Thoracic aorta (tissue), 2 donors: ENCODE data around the gene PTPRN2. TPM values are rescaled to one million over a fixed set of nuclear protein-coding genes. Genes with fewer than 3 reads are reported as not detected.

Experiments used
- ATAC-seq: fragments of 150-250 bp; one replicate; pipeline ENCODE4 v1.8.0; 2017; ENCODE audit warnings: low read depth; ENCODE audit not compliant: insufficient number of reproducible peaks, low FRiP score
- DNase-seq: peaks from one replicate; pipeline ENCODE4 v3.0.0-alpha.2; 2020; ENCODE audit warnings: low spot score
- H3K27ac ChIP-seq, 2 donors: fragments of 200-600 bp; sonication (generic); 1 replicate in 1 of 2; 2 replicates in 1 of 2; pipeline ENCODE4 v1.5.1; 2016; ENCODE audit warnings: mild to moderate bottlenecking in 2 of 2, moderate library complexity in 2 of 2
- H3K27me3 ChIP-seq: fragments of 200-600 bp; sonication (generic); replicated peaks from 2 replicates; pipeline ENCODE4 v1.6.0; 2016; ENCODE audit warnings: mild to moderate bottlenecking; ENCODE audit not compliant: insufficient read depth
- H3K36me3 ChIP-seq: fragments of 200-600 bp; sonication (generic); one replicate; pipeline ENCODE4 v1.5.1; 2016
- H3K4me1 ChIP-seq, 2 donors: fragments of 200-600 bp; sonication (generic); 1 replicate in 1 of 2; 2 replicates in 1 of 2; pipeline versions ENCODE4 v1.5.1 to v1.6.0; 2016; ENCODE audit warnings: low read depth in 2 of 2, mild to moderate bottlenecking in 1 of 2; ENCODE audit not compliant: control insufficient read depth in 1 of 2
- H3K4me3 ChIP-seq: fragments of 200-600 bp; sonication (generic); 2 replicates; pipeline ENCODE4 v1.5.1; 2016; ENCODE audit warnings: mild to moderate bottlenecking
- H3K9me3 ChIP-seq: fragments of 200-600 bp; sonication (generic); 2 replicates; pipeline ENCODE4 v1.5.1; 2016
- CTCF ChIP-seq: fragments of 200-600 bp; sonication (generic); IDR thresholded peaks from one replicate; pipeline ENCODE4 v1.5.1; 2019; ENCODE audit warnings: antibody characterized with exemption
- total RNA-seq, 2 donors: library from RNA; depleted of rRNA; stranded (reverse); fragments of >200 nt; gene quantifications; one replicate each; pipeline versions ENCODE4 v1.1.0 to v1.2.3, GENCODE V29; 2016

Gene PTPRN2
- total RNA-seq, 2 donors from 2014 or later: 2.2 to 3.1 TPM

- DNase-seq (no peak), ATAC-seq (no peak)
- H3K36me3 ChIP-seq: no peaks in the 10 kb centered on the region
- H3K4me1 ChIP-seq: peaks cover 0 to 2% of the 10 kb centered on the region in 2 donors
- no peak overlapping the region for H3K4me3 ChIP-seq
- no peaks in the 10 kb centered on the region for H3K9me3 ChIP-seq
- H3K27ac ChIP-seq: no peak overlapping the region
- TF ChIP-seq CTCF: no peak
- H3K27me3 ChIP-seq: peaks cover 15% of the 10 kb centered on the region
Measured at GRCh38 chr7:157684157-157684908, 903.3 kb downstream of the PTPRN2 start.

DNA sequence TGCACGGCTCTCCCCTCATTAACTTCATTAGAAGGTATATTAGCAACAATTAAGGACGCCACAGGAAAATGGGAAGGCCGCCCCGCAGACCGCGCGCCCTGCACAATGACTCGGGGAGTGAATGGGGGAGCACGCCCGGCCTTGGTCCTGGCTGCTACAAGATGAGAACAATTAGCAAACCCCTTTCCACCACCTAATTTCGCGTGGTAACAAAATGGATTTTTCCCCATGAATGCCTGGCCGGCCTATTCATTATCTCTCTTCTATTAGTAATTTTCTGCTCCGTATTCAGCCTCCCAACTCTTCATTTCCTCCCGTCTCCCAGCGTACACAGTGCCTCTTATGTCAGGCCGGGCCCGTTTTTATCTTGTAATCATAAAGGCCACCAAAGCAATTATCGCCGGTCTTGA, 903.9 kb downstream of the PTPRN2 start:
- no peak for TF ChIP-seq CTCF
- H3K27ac ChIP-seq: no peak overlapping the region
- DNase-seq (no peak), ATAC-seq (no peak)
- H3K36me3 ChIP-seq: no peaks in the 10 kb centered on the region
- H3K27me3 ChIP-seq: peaks cover 15% of the 10 kb centered on the region
- H3K4me1 ChIP-seq: no peaks in the 10 kb centered on the region
- no peaks in the 10 kb centered on the region for H3K9me3 ChIP-seq
- H3K4me3 ChIP-seq: no peak overlapping the region

DNA sequence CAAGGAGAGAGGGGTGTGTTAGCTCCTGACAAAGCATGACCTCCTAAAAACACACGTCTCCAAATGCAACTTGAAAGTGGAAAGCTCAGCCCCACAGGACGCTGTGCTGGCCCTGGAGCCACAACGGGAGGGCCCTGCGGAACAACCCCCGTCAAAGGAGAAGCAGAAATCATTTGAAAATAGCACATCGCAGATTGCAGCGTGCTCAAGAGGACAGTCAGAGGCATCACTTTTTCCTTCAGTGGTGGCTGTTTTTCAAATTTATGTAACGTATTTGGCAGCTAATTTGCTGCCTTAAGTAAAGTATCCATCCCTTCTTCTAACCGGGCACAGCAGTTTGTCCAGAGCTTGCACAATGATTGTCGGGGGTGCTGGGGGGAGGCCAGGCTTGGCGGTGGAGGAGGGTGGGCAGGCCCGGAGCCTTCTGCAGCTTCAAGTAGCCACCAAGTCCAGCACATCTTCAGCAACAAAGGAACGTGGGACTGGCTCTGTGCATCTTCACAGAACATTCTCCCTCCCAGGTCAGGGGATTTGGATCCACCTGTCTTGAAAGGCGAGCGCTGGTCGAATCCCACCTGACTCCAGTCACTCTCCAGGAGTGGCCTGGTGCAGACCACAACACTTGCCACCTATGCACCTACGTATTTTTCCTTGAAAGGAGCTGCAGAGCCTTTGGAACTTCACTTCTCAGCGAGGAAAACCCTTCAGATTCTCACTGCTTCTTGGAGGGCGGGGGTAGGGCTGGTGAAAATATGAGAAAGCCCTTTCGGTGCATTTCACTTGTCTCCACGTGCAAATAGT, 904.5 kb downstream of the PTPRN2 start:
- ATAC-seq: no peak
- no peaks in the 10 kb centered on the region for H3K36me3 ChIP-seq
- H3K27ac ChIP-seq: no peak overlapping the region
- TF ChIP-seq CTCF: no peak
- no peaks in the 10 kb centered on the region for H3K9me3 ChIP-seq
- DNase-seq: no peak
- no peak overlapping the region for H3K4me3 ChIP-seq
- peaks cover 15% of the 10 kb centered on the region for H3K27me3 ChIP-seq
- no peaks in the 10 kb centered on the region for H3K4me1 ChIP-seq

GRCh38 chr7:157682064-157682945, 905.3 kb downstream of the PTPRN2 start:
- DNase-seq: no peak
- no peak for ATAC-seq

More at GRCh38 chr7:157682064-157682945, 905.3 kb downstream of the PTPRN2 start:
- H3K27me3 ChIP-seq: peaks cover 15% of the 10 kb centered on the region
- H3K4me3 ChIP-seq: no peak overlapping the region
- H3K4me1 ChIP-seq: no peaks in the 10 kb centered on the region
- H3K27ac ChIP-seq: no peak overlapping the region
- TF ChIP-seq CTCF: no peak
- no peaks in the 10 kb centered on the region for H3K9me3 ChIP-seq
- H3K36me3 ChIP-seq: no peaks in the 10 kb centered on the region
